GM18867 (cell line): ENCODE measurements around the gene EDC3.

Source experiments
- ATAC-seq: cut with Tn5 transposase; IDR thresholded peaks from one replicate; pipeline ENCODE4 v1.9.1; 2021; ENCODE audit warnings: mild to moderate bottlenecking, moderate library complexity; ENCODE audit not compliant: unreplicated experiment

EDC3 gene

DNA sequence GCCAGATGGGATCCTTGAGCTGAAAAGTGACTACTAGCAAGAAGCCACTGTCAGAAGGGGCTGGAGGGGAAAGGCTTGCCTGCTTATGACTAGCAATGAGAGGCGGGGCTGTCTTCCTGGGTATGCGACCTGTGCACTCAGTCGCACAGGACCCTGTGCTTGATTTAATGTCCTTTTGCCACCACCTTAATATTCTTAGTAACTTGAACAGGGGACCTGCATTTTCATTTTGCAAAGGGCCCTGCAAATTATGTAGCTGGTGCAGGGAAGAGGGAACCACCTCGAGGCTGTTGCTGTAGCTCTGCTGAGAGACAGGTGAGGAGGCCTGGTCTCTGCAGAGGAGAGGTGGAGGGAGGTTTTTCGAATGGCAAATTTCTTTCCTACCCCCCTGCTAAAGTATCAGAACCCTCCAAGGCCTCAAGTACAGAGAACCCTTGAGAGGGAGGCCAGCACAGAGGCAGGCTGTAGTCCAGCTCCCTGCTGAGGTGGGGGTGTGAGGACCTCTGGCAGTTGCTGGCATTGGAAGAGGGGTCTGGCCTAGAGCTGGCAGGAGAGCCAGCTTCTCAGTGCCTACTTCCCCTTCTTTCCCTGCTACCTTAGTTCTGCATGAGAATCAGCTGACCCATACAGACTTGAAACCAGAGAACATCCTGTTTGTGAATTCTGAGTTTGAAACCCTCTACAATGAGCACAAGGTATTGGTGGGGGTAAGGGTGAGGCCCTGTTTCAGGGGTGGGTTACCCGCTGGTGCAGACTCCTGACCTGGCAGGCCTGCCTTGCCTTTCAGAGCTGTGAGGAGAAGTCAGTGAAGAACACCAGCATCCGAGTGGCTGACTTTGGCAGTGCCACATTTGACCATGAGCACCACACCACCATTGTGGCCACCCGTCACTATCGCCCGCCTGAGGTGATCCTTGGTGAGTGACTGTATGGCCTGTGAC is 68.8 kb downstream of the EDC3 start:
- ATAC-seq = peak; percentile 56

DNA sequence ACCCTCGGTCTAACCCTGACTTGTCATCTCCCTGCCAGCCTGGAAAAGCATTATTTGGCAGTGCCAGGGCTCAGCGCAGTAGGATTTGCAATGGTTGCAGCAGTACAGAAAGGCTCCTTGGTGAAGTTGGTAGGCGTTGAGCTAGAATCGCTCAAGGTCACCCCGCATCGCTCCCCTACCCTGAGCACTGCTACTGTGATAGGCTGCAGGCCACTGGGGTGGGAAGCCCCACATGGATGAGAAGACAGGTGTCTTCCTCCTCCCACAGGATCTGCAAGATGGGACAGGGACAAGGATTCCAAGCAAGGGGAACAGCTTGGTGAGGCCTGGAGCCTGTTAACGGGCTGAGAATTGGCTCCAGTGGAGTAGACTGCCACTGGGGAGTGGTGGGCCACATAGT is 69.5 kb downstream of the EDC3 start:
- ATAC-seq = no peak

DNA sequence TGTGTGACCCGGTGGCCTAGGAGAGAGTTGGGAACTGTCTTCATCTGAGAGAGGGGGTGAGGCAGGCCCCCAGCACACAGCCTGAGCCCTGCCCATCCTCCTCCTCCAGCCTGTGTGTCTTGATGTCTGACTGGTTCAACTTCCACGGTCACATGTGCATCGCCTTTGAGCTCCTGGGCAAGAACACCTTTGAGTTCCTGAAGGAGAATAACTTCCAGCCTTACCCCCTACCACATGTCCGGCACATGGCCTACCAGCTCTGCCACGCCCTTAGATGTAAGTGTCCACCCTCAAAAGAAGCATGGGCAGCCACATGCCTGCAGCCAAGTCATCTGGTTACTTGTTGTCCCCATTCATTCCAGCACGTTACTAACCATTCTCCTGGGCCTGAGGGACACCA is 70.1 kb downstream of the EDC3 start:
- ATAC-seq = no peak

DNA sequence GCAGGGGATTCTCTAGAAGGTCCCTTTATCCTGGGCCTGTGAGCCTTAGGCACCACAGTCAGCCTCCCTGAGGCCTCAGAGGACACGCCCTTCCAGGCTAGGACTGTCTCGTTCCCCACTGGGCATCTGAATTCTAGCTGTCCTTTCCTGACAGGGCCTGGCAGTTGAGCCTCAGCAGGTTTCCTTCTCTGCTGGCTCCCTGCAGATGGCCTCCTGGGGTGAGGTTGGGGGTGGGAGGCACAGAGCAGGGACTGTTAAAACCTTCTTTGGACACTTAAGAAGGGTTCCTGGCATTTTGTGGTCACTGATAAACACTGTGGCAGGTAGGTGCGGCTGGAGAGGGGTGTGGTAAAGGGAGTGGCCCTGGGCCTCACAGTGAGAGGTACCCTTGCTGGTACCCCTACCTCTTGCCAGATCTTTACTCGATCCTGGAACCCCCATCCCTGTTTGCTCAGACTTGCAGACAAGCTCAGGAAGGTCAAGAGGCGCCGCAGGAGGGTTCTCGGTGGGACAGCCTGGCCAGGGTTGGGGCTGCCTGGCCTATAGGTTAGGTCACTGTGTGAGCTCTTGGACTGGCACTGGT is 71.7 kb downstream of the EDC3 start:
- ATAC-seq = no peak

DNA sequence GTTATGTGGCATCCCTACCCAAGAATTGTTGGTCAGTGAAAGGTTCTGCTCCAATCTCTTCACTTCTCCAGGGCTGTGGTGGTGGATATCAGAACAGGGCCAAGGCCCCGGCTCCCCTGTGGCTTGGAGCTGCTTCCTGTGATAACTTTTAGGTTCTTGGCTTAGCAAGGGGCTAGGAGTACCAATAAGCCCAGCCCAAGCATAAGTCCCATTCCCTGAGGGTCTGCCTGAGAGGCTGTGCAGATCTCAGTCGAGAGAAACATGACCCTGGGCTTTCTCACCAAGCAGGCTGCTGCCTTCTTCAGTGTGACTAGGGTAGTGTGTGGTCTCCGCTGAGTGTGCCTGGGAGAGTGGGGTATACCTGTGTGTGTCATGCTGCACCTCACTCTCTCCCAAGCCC is 73.1 kb downstream of the EDC3 start:
- ATAC-seq = no peak

DNA sequence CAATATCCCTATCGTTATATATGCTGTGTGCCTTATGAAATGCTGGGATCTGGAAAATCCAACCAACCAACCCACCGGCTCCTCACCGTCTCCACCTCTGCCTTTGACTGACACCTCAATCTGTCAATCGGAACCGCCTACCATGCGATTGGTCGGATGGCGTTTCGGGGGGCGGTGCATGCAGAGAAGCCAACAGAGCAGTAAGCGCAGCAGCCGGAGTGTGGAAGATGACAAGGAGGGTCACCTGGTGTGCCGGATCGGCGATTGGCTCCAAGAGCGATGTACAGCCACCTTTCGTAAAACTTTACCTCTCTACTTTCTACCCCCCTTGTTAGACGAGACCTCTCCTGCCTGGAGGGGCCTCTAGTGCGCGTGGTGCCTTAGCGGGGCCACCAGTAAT is 73.9 kb downstream of the EDC3 start:
- no peak for ATAC-seq

DNA sequence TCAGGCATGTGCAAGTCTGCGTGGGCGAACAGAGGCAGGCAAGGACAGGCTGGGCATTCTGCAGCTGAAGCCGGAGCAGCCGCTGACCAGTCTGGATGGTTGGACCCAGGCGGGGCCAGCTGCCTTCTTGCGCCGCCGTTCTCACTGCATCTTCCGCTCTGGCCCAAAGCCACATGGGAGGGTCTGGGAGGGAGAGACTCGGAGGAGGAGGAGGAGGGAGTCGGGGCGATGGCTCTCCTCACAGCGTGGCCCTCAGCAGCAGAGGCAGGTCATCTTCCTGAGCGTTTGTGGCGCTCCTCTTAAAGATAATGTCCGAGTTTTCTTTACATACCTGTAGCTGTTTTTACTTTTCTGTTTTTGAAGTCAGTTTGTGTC is 74.3 kb downstream of the EDC3 start:
- ATAC-seq = no peak

DNA sequence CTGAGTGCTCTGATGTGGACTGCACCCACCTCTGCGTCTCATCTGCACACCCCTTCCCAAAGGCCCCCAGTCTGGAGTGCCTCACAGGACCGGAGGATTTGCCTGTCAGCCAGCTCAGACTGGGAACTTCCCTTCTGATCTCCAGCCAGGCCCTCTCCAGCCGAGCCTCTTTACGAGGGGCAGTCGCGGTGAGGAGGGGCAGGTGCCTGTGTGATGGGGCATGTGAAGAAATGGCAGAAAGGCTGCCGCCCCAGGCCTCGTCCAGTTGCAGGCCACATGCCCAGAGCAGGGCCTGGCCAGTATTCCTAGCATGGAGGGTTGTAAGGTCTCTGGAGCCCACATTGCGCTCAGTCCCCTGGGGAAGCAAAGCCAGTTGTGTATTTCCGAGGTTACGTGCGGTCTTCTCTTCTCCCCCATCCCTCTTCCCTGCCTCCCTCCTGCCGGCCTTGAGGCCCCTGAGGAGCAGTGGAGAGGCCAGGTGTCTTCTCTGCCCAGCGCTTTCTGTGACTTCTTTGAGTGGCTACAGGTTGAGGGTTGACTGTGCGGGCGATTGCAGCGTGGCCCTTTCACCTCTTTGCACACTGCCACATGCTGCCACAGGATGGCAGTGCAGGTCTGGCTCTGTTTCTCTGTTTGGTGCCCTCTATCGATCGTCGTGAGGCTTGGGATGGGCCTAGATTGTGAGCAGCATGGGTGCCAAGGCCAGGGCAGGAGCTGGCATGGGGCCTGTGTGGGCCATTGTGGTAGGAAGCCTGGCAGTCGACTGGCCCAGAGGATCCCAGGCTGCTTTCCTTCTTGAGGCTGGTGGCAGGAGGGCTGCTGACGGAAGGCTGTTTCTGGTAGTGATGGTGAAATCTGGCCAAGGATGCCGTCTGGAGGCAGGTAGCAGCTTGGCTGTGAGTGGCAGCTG is 74.9 kb downstream of the EDC3 start:
- ATAC-seq = peak; percentile 56

DNA sequence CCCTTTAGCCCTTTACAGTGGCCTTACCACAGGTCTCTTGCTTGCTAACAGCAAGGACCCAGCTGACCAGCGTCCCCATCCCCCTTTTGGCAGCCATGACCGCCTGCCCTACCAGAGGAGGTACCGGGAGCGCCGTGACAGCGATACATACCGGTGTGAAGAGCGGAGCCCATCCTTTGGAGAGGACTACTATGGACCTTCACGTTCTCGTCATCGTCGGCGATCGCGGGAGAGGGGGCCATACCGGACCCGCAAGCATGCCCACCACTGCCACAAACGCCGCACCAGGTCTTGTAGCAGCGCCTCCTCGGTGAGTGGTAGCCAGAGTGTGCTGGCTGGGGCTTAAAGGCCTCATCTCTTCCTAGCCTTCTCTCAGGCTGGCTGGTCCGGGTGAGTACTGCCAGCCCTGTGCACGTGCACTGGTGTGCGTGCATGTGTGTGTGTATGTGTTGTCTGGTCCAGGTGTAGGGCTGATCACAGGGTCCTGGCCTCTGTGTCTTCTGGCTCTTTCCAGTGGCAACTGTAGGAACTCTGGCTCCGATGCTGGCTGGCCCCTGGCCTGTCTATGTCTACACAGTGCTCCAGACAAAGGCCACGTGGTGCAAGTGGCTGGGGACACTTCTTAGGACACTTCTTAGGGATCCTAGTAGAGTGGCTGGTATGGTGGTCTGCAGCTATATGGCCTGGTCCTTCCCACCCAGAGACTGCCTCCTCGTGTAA is 75.7 kb downstream of the EDC3 start:
- no peak for ATAC-seq

DNA sequence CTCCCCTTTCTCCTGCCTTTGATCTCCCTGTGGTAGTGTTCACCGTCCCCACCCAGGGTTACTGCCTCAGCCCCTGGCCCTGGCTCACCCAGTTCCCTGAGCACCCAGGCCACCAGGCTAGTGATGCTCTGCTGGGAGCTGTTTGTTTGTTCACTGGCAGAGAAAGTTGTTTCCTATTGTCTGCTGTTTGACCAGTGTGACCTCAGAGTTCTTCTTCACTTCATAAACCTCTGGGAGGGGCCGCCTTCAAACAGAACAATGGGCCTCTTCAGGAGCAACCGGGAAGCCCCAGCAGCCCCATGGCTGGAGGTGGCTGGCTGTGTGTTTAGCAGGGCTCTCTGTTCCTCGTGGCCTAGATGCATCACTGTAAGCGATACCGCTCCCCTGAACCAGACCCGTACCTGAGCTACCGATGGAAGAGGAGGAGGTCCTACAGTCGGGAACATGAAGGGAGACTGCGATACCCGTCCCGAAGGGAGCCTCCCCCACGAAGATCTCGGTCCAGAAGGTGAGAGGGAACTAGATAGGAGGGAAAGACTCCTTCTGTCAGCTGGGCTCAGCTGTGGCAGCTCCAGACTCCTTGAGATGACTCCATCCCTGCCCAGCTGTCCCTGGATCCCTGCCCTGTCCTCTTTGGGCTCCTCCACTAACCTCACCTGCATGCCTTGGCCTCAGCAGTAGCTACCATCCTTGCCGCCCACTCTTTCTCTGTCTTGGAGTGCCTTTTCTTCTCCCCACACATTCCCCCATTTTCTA is 76.8 kb downstream of the EDC3 start:
- ATAC-seq = no peak

DNA sequence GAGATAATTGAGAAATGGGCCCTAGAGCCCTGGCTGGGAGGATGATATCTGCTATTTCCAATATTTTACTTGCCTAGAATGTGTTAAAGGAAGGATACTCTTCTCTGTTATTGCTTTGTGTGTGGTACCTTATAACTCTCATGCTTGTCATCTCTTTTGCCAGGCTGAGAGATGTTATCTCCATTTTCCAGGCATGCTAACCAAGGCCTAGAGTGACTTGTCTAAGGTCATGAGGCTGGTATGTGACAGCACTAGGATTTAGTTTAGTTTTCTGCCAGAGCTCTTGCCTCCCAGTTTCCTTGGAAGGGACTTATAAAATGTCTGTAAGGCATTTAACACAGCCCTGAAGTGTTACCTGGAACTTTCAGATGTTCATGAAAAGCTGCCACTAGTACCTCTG is 78.8 kb downstream of the EDC3 start:
- no peak for ATAC-seq

DNA sequence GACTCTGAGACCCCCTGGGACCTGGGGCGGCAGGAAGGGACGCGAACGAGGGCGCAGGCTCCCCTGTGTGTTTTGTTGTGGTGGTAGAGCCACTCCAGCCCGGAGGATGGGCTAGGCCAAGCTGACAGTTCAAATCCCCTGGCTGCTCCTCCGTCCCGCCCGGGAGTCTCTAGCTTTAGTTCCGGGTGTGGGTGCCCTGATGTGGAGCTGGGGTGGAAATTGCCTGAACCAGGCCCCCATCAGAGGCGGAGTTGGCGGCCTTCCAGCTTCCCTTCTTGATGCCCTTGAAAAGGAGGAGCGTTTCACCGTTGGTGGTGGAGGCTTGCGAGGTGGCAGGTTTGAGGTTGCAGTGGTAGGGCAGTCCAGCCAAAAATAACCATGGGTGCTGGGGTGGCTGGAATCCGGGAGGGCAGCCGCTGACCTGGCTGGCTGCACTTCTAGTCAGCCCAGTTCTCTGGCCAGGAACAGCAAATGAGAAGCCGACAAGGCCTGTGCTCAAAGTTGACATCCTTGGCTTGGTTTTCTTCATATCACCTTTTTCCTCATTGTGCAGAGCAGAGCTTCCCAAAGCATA is 79.4 kb downstream of the EDC3 start:
- no peak for ATAC-seq

DNA sequence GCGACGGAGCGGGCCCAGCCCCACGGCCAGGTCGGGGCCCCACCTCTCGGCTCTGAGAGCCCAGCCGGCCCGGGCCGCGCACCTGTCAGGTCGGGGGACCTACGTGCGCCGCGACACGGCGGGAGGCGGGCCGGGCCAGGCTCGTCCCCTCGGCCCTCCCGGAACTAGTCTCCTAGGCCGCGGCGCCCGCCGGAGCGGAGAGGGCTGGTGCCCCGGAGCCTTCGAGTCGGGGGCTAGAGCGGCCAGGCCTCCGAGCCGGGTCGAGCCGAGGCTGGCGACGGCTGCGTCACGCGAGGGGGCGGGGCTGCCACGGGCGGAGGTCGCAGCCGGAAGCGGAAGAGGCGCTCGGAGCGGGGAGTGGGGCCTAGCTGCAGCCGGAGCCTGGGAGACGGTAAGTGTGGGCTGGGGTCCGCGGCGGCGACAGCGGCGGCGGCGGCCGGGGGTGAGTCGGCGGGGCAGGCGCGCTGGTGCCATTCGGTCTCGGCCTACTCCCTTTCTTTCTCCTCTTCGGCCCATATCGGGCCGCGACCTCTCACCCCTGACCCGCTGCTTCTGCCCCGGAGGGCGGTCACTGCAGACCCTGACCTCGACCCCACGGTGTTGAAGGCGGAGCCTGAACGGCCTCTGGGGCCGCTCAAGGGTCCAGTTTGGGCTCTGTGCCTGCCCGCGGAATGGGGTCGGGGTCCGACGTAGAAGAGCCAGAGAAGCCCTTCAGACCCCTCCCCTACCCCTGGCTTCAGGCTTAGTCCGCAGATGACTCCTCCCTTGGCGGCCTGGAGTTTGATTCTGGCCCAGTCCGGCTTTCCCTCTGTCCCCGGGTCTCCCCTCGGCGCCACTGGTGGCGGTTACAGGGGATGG is 80.1 kb downstream of the EDC3 start, which contains the start of gene CLK3:
Gene CLK3, plus strand, starts transcription at position 329 of the 858 bp plus-strand sequence. CDS start 3,361 bp downstream, outside the sequence.
- ATAC-seq = peak; percentile 79

DNA sequence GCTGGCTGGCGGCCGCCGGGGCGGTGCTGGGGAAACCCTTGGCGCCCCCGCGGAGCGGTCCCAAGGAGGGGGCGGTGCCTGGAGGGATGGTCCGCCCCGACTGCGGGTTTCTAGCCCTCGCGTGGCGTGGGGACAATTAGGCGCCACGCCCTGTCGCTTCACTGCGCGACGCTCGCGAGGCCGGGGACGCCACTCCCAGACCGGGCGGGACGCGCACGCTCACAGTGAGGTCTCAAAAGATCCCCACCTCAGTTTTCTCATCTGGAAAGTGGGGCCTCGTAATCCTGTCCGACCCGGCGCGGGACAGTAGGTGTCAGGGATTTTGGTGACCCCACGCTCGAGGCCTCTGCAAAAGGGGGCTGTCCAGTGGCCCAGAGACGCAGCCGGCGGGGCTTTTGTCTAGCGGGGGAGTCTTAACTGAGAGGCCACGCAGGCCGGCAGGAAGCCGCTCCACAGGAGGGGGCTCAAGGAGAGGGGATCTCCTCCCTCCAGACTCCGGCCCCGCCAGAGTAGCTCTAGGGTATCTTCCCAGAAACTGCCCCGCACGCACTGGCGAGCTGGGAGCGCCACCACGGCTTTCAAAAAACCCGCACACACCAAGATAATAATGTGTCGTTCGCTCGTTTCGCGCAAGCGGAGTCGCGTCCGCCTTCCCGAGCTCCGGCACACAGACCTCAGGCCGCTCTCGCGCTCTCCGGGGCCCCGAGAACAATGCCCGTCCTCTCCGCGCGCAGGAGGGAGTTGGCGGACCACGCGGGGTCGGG is 80.9 kb downstream of the EDC3 start:
- ATAC-seq = peak; percentile 47

DNA sequence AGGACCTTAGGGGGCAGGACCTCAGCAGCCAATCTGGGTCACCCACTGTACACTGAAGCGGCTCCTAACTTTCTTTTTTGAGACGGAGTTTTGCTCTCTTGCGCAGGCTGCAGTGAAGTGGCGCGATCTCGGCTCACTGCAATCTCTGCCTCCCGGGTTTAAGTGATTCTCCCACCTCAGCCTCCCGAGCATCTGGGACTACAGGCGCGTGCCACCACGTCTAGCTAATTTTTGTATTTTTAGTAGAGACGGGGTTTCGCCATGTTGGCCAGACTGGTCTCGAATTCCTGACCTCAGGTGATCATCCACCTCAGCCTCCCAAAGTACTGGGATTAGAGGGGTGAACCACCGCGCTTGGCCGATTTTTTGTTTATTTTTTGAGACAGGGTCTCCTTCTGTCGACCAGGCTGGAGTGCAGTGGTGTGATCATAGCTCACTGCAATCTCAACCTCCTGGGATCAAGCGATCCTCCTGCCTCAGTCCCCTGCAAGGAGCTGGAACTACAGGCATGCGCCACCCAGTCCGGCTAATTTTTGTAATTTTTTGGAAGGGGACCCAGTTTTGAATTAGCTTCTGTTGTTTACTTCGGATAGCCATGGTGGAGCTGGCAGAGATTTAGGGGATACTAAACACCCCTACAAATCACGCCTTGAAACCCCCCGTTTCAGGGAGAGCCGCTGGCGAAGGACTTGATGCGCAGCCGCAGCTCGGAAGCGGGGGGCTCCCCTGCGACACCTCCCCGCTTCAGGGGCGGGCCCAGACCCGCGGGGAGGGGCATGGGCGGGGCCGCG is 81.7 kb downstream of the EDC3 start:
- no peak for ATAC-seq

DNA sequence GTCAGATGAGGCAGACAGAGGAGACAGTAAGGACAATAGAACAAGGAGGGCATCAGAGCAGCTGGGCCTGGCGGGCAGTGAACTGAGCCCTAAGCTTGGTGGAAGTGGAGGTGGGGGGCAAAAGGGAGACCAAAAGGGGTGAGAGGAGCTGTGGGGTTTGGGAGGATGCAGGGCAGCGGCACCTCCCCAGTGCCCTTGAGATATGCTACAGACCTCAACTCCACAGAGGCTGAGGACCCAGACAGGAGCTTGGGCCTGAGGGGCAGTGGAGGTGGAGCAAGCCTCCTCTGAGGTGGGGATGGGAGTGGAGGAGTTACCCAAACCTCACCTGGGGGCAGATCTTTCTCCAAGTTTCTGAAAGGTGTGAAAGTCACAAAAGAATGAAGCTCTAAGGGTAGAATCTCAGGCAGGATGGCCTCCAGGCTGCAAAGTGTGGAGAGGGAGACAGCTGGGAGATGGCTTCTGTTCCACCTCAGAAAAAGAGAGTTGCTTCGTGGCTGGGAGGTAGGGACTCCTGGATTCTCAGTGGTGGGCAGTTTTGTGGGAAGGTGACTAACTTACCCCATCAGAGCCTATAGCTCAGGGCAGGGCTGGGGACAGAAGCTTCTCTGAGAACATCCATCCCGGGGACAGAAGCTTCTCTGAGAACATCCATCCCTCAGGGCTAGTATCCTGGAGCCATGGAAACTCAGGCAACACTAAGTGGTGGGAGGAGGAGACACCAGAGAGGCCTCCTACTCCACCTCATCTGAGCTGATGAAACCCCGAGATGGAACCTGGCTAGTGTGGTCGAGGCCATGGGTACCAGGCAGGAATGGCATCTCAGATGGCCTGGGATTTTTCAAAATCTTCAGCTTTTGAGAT is 82.5 kb downstream of the EDC3 start:
- ATAC-seq = no peak
